GM18526 (cell line): ENCODE results near the gene RAB36.

Experiments used
- POLR2A ChIP-seq: IDR thresholded peaks from 3 replicates; pipeline ENCODE4 v1.6.1; 2011; ENCODE audit not compliant: insufficient read length; ENCODE audit errors: extremely low read depth

Gene RAB36

DNA sequence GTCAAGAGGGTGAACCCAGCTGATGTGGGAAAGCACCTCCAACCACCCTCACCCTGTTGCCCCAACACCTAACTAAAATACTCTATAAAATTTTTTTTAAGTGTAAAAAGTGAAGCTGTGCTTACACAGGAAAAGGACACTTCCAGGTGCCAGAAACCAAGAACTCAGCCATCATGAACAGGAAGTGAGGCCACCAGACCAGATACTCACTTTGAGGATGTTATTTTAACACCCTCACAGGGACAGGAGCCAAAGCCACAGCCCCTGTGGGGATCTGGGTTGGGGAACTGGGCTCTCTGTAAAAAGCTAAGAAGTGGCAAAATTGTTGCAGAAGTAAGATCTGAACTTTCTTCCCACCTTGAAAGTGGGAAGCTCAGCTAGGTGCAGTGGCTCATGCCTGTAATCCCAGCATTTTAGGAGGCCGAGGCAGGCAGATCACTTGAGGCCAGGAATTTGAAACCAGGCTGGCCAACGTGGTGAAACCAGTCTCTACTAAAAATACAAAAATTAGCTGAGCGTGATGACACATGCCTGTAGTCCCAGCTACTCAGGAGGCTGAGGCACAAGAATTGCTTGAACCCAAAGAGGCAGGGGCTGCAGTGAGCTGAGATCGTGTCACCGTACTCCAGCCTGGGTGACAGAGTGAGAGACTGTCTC is 7.2 kb upstream of the RAB36 start:
- TF ChIP-seq POLR2A: peak; percentile 8

DNA sequence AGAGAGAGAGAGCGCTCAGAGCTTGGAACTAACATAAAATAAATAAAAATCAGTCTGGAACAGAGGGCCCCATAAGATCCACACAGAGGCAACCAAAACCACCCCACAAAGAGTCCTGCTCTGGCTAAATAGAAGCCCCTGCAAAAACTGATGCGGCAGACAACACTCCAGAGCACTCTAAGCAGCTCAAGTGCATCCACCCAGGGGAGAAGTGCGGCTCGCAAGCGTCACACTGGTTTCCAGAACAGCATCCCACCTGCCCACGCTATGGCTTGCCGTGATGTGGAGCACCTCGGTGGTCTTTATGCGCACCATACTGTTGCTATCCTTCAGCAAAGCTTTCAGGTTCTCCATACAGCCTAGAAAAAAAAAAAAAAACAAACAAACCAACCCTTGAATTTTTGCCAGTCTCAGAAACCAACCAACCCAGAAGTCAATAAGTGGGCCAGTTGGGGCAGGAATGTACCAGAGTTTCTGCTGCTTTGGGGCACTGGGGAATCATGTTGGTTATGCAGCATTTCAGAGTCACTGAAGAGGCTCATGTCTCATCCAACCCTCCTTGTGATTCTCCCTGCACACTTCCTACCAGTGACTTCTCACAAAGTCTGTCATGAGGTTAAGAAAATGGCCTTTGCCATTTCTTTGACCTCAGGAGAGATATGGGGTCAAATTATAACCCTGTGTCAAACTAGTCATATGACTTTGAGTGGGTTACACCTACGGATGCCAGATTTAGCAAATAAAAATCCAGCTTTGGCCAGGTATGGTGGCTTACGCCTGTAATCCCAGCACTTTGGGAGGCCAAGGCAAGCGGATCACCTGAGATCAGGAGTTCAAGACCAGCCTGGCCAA is 6.5 kb upstream of the RAB36 start:
- no peak for TF ChIP-seq POLR2A

DNA sequence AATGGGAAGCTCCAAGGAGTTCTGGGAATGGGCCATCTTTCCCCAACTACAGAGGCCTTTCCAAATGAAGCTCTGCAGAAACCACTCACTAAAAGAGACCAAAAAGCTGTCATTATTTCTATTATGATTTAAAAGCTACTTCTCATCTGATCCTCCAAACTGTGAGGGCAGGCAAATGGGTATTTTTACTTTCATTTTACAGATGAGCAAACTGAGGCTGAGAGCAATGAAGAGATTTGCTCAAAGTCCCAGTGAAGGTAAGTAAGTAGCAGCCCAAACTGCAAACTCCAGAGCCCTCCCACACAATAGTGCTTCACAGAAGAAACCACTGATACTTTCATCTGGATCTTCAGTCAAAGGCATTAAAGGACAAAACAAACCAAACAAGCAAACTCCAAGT is 4.9 kb upstream of the RAB36 start:
- TF ChIP-seq POLR2A: no peak

DNA sequence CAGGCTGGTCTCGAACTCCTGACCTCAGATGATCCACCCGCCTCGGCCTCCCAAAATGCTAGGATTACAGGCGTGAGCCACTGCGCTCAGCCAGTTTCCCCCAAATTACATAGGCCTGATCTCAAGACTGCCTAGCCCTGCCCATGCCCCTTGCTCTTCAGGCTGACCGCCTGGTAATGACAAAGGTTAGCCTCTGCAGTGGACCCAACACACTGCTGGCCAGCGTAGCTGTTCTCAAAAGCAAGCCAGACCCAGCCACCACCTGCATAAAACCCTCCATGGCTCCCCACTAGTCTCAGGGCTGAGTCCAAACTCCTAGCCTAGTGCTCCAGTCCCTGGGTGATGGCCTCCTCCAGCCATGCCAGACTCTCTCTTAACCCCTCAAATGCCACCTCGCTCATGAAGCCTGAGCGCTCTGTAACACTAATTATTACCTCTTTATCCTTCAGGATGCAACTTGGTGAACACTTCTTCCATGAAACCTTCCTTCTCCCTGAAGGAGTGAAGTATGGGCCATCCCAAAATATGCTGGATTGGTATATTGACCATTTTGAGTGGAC is 2.7 kb upstream of the RAB36 start:
- TF ChIP-seq POLR2A: no peak

DNA sequence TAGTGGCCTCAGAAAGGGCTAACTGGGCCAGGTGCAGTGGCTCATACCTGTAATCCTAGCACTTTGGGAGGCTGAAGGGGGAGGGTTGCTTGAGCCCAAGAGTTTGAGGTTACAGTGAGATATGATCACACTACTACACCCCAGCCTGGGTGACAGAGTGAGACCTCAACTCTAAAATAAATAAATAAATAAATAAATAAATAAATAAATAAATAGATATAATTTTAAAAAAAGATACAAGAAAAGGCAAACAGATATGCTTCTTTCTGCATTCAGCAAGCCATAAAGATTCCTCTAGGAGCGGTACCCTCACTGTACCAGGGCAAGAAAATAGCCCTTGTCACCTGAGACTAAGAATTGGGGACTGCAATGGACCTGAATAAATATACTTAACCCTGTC is 2.2 kb upstream of the RAB36 start:
- TF ChIP-seq POLR2A: no peak

DNA sequence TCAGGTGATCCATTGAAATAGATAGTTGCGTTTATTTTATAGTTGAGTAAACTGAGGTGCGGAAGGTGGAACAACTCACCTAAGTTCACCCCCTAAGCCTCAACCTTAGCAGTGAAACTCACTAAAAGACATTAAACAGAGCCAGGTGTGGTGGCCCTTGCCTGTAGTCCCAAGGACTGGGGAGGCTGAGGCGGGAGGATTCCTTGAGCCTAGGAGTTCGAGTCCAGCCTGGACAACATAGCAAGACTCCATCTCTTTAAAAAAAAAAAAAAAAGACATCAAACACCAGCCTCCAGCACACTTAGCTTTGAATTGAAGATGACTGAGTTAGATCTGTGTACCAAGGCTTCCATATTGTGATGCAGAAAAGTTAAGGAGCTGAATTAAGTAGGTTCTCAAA is 845 bp upstream of the RAB36 start:
- no peak for TF ChIP-seq POLR2A

DNA sequence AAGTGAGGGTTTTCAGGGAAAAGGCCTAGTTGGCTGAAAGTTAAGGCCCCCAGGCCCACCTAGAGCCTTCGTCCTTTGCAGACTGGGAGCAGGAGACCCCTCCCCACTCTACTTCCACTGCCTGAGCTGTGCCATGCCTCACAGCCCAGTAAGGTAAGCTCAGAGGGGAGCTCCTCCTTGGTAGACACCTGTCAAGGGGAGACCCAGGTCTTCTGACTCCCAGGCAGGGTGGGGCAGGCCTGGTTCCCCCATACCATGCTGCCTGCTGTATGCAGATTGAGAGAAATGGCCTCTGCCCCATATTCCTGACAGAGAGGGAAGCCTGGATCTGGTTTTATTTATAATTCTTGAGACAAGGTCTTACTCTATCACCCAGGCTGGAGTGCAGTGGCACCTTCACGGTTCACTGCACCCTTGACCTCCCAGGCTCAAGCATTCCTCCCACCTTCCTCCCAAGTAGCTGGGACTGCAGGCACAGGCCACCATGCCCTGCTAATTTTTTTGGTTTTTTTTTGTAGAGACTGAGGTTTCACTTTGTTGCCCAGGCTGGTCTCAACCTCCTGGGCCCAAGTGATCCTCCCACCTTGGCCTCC is 697 bp downstream of the RAB36 start:
- TF ChIP-seq POLR2A: no peak

DNA sequence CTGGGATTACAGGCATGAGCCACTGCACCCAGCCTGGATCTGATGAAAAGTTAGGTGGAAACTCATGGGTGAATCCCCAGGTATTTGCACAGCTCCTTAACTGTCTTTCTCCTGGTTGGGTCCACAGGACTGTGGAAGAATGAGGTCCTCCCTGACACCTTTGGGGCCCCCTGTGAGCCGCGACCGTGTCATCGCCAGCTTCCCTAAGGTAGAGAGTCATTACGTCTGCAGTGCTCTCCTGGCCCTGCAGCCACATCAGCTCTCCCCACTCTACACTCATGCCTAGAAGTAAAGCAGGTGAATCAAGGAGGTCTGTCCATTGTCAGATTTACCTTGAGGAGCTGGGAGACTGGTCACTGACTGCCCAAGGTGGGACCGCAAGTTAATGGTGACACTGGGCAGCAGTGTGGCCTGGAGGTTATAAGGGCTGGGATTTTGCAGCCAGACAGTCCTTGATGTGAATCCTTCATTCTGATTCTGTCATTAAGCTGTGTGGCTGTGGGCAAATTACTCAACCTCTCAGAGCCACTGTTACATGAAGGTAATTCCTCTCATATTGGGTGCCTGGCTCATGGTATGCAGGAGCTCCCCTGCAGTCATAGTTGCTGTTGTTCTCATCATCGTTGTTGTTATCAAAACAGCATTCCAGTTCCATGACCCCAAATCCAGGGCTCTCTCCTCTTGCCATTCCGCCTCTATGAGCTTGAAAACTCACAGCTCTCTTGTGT is 1.4 kb downstream of the RAB36 start:
- TF ChIP-seq POLR2A: no peak

DNA sequence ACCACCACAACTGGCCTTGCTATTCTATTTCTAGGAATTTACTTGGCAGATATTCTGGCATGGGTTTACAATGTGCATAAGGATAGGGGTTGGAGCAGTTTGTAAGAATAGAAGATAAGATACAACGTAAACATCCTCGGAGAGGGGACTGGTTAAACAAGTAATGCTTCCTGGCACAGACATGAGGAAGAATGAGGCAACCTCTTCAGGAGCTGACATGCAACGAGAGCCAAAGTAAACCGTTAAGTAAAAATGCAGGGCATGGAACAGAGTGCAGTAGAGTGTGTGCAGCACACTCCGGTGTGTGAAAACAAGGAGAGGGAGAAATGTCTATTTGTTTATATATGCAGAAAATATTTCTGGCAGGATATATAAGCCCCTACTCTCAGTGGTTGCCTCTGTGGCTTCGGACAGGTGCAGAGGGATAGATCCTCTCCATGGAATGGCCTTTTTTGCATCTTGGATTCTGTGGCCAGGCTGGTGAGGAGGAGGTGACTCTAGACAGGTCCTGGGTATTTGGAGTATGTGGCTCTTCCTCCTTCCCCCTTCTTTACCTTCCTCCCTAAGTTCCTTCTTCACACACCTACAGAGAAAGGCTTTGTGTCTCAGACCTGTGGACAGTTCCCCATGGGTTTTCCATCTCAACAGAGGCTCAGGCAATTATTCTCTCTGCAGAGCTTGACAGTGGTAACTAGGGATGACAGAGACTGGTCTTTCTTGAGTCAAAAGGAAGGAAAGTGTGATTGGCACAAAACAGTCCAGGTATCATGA is 2.5 kb downstream of the RAB36 start:
- no peak for TF ChIP-seq POLR2A

DNA sequence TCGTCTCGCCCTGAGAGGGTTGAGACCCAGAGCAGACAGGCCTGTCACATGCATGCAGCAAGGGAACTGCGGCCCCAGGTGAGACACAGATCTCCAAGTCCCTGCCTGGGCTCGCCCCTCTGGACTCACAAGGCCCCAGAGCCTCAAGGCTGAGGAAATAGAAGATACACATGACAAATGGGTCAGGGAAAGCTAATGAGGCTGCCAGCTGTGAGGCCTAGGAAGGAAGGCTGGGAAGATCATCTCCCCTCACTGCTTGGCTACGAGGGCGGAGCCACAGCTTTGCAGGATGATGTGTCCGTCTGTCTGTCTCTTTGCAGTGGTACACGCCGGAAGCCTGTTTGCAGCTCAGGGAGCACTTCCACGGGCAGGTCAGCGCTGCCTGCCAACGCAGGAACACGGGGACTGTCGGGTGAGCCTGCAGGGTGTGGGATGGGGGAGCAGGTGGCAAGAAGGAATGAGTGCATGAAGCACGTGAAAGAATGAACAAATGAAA is 4.5 kb downstream of the RAB36 start:
- no peak for TF ChIP-seq POLR2A

DNA sequence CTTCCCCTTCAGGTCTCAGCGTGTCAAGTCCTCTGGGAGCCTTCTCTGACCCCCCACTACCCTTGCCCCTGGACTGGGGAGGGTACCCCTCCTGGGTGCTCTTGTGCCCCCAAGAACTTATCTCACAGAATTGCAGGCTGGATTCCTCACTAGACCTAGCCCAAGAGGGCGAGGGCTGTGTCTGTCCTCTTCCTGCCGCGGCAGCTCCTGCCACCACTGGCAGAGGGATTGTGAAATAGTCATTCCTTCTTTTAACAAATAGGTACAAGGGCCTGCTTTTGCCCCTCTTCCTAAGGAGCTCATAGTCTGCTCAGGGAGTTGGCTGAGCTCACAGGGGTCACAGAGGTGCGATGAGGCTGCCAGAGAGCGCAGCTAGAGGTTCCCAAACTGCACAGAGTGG is 5.5 kb downstream of the RAB36 start:
- no peak for TF ChIP-seq POLR2A

DNA sequence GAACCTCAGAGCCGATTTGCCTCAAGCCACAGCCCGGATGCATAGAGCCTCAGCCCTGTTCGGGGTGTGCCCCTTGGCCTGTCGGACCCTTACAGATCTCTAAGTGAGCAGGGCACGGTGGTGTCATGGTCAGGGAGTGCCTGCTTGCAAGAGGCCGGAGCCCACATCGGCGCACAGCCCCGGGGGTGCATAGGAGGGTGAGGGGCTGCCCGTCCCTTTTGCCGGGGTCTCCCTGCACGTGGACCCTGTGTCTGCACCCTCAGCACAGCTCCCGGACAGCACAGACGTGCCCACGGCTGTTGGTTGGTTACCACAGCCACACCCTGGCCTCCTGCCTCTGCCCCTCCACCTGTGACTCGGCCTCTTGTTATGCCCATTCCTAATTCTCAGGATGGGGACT is 6.5 kb downstream of the RAB36 start:
- no peak for TF ChIP-seq POLR2A

DNA sequence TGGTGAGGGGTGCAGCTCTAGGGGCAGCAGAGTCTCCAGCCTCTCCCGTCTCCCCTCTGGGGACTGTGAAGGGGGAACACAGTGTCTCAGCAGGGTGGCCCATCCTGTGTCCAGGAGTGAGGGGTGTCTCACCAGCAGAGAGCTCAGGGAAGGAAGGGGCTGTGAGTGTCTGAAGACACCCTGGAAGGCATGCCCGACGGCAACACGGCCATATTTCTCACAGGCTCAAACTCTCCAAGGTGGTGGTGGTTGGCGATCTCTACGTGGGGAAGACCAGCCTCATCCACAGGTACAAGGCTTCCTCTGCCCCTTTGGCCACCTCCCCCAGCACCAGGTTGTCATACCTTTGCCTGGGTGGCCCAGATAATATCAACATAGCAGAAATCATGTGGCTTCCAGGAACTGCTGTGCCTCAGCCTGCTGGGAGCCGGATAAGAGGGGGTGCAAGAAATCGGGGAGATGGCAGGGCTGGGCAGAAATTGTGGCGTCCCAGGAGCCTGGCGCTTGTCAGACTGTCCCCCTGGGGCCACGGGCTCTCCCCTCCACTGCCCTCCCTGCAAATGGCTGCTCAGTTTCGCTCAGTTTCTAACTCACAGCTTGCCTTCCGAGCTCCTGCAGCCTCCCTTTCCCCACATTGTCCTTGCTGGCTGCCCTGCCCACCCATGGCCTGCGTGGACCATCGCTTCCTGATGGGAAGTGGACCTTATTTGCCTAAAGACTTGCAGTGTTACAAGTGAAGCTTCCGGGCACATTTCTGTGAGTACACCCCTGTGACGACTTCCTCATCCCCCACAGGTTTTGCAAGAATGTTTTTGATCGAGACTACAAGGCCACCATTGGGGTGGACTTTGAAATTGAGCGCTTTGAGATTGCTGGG is 7.2 kb downstream of the RAB36 start:
- TF ChIP-seq POLR2A: no peak
